Body of pancreas (tissue), 4 donors: ENCODE measurements around the gene ALDH1B1. TPM values are rescaled to one million over a fixed set of nuclear protein-coding genes. Genes with fewer than 3 reads are reported as not detected.

Experiments
- ATAC-seq: fragments of 150-250 bp; one replicate; pipeline ENCODE4 v1.9.1; 2016
- DNase-seq, 4 donors: peaks; one replicate each; pipeline ENCODE4 v3.0.0-alpha.2; 2019
- H3K27ac ChIP-seq, 4 donors: fragments of 200-600 bp; sonication (generic); 1 replicate in 3 of 4; 2 replicates in 1 of 4; pipeline versions ENCODE4 v1.5.1 to v1.6.1; 2016 to 2019; ENCODE audit warnings: mild to moderate bottlenecking in 1 of 4, mixed read lengths in 1 of 4, moderate library complexity in 1 of 4
- H3K27me3 ChIP-seq, 2 donors: fragments of 200-600 bp; sonication (generic); one replicate each; pipeline ENCODE4 v1.6.0; 2016; ENCODE audit warnings: mild to moderate bottlenecking in 1 of 2
- H3K36me3 ChIP-seq, 2 donors: fragments of 200-600 bp; sonication (generic); replicated peaks in 1 of 2; 2 replicates each; pipeline ENCODE4 v1.5.1; 2016; ENCODE audit warnings: low read depth in 2 of 2; ENCODE audit not compliant: insufficient read depth in 1 of 2
- H3K4me1 ChIP-seq: fragments of 200-600 bp; sonication (generic); one replicate; pipeline ENCODE4 v1.6.0; 2016
- H3K4me3 ChIP-seq, 2 donors: fragments of 200-600 bp; sonication (generic); 1 replicate in 1 of 2; 2 replicates in 1 of 2; pipeline ENCODE4 v1.5.1; 2016 to 2019
- H3K9me3 ChIP-seq, 3 donors: fragments of 200-600 bp; sonication (generic); 1 replicate in 2 of 3; 2 replicates in 1 of 3; pipeline ENCODE4 v1.5.1; 2016
- POLR2A ChIP-seq, 3 donors: fragments of 450-650 bp; IDR thresholded peaks; one replicate each; pipeline ENCODE4 v1.6.1; 2016; ENCODE audit warnings: antibody characterized with exemption in 3 of 3, mild to moderate bottlenecking in 2 of 3
- WGBS, 2 donors: methylation state at CpG; one replicate each; pipeline ENCODE4 v1.1.5; 2017; 5-methylcytosine and 5-hydroxymethylcytosine counted together
- intact Hi-C: fragments of 100-400 bp; cut with DNase I; formaldehyde crosslinking; loops from one replicate; pipeline ENCODE4 v1.15.1; 2023
- total RNA-seq, 2 donors: library from RNA; depleted of rRNA; stranded (reverse); fragments of >200 nt; gene quantifications; one replicate each; pipeline ENCODE4 v1.1.0, GENCODE V29; 2016
- TF ChIP-seq, protein P1 (sequence below), 7 experiments: fragments of 450-650 bp in 4 of 7; fragments of 200-600 bp in 3 of 7; sonication (generic) in 3 of 7; IDR thresholded peaks; one replicate each; pipeline ENCODE4 v1.5.1; 2016 to 2019; ENCODE audit warnings: antibody characterized with exemption in 7 of 7

Gene ALDH1B1
- total RNA-seq, 2 donors from 2014 or later = 11.7 to 17.5 TPM

DNA sequence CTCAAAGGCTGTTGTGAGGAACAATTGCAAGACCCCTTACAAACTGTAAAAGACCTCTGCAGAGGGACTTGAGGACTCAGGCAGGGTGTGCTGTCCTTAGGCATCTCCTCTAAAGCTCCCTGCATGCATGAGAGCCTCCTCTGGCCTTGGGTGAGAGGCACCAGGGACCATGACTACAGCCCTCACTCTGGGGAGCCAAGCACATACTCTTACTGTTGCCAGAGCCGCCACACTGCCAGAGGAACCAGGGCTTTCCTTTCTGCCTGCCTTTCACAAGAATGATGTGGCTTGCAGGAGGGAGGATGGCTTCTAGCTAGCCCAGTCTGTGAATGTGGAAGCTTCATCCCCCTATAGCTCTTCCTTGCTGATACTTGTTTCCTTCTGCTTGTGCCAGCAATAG, 25.9 kb downstream of the ALDH1B1 start:
- intact Hi-C loops = no loop called here
- Histone ChIP-seq H3K27ac (no peak overlapping the region), H3K27me3 (no peaks in the 10 kb centered on the region), H3K36me3 (no peaks in the 10 kb centered on the region), H3K9me3 (no peaks in the 10 kb centered on the region), H3K4me3 (no peak overlapping the region), H3K4me1 (no peaks in the 10 kb centered on the region)
- no peak for DNase-seq
- no peak for ATAC-seq
- TF ChIP-seq, protein P1, sequence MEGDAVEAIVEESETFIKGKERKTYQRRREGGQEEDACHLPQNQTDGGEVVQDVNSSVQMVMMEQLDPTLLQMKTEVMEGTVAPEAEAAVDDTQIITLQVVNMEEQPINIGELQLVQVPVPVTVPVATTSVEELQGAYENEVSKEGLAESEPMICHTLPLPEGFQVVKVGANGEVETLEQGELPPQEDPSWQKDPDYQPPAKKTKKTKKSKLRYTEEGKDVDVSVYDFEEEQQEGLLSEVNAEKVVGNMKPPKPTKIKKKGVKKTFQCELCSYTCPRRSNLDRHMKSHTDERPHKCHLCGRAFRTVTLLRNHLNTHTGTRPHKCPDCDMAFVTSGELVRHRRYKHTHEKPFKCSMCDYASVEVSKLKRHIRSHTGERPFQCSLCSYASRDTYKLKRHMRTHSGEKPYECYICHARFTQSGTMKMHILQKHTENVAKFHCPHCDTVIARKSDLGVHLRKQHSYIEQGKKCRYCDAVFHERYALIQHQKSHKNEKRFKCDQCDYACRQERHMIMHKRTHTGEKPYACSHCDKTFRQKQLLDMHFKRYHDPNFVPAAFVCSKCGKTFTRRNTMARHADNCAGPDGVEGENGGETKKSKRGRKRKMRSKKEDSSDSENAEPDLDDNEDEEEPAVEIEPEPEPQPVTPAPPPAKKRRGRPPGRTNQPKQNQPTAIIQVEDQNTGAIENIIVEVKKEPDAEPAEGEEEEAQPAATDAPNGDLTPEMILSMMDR (IDR thresholded peaks at IDR 0.05) = no peak
- TF ChIP-seq POLR2A (IDR thresholded peaks at IDR 0.05) = no peak
- 90 to 95% methylated on average over 1 of the region's 1 CpG for WGBS, 2 donors

DNA sequence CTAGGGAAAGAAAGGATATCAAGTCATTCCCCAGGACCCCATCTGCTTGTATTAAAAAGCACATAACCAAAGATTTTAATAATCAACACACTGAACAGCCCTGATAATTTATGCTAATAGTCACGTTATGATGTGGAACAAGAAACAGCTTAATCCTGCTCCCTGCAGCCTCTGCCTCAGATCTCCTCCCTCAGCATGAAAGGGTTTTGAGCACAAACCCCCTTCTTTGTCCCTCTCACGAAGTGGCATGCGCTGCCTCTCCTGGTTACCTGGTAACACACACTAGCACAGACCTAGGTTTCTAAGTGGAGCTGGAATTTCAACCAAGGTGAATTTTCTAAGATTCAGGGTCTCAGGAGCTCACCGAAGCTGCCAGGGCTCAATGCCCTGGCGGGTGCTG, 26.7 kb downstream of the ALDH1B1 start:
- 51 to 64% methylated on average over 5 of the region's 5 CpGs for WGBS, 2 donors
- Histone ChIP-seq H3K27ac (no peak overlapping the region), H3K4me3 (no peak overlapping the region), H3K4me1 (peaks cover 5% of the 10 kb centered on the region), H3K36me3 (no peaks in the 10 kb centered on the region), H3K9me3 (no peaks in the 10 kb centered on the region), H3K27me3 (no peaks in the 10 kb centered on the region)
- ATAC-seq (no peak), DNase-seq (no peak)
- TF ChIP-seq, protein P1 (IDR thresholded peaks at IDR 0.05) = no peak
- TF ChIP-seq POLR2A (IDR thresholded peaks at IDR 0.05) = no peak
- intact Hi-C loops = no loop called here

DNA sequence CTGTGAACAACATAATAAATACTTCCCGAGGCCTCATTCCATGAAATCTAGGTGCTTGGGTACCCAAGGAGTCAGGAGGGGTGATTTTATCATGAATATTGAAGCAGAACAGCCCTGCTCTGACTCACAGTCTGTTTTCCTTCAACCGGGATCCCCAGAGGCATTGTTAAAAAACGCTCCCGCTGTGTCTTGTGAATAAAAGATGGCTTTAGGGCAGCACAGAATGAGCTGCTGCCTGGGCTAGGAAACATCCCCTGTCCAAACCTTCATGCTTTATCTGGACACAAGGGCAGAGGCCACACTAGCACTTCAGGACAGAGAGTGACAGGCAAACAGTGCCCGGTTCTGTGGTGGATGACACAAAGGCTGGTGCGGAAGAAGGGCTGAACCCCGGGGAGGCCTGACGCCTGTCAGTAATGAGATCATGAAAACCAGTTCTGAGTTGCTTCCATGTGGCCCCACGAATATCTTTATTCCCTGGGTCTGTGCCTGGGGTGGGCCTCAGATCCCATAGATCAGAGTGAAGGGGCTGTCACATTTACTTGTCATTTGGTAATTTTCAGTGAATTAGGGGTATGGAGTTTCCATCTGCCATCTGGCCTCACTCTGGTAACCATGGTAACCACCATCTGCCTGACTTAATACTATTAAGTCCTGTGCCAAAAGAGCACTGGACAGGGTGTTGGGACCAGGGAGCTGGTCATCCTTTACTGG, 29.2 kb downstream of the ALDH1B1 start:
- no peak for DNase-seq
- Histone ChIP-seq H3K27me3 (no peaks in the 10 kb centered on the region), H3K9me3 (no peaks in the 10 kb centered on the region), H3K27ac (no peak overlapping the region), H3K4me1 (peaks cover 9% of the 10 kb centered on the region), H3K36me3 (no peaks in the 10 kb centered on the region), H3K4me3 (no peak overlapping the region)
- TF ChIP-seq, protein P1 (IDR thresholded peaks at IDR 0.05) = no peak
- no peak for TF ChIP-seq POLR2A (IDR thresholded peaks at IDR 0.05)
- 75 to 76% methylated on average over 9 of the region's 9 CpGs for WGBS, 2 donors
- intact Hi-C loops = no loop called here
- ATAC-seq = no peak

DNA sequence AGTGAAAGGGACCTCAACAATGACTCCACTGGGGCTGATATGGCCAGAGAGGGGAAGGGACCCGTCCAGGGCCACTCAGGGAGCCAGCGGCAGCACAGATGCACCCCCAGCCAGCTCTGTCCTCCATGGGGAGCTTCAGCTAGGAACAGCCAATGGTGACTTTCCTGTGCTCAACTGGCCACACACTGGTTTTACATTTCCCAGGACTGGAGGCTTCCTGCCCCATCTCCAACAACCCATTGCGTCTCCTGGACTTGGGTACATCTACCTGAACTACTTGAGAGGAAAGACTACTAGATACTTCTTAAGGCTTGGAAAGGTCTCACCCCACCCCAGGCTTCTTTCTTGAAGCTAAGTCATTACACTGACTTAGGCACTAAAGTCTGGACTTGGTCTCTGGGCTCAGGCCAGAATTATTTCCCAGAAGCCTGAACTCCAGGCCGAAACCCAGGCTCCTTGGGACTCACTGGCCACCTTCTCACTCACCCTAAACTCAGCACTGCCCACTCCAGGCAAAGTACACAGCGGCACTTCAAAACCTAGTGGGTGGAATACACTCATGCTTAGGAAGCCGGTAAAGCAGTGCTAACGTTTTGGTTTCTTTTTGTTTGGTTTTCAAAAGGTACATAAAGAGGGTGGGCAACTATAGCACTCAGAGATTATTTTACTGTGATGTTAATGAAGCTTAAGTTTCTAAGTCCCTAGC, 30.2 kb downstream of the ALDH1B1 start:
- Histone ChIP-seq H3K9me3 (no peaks in the 10 kb centered on the region), H3K27me3 (no peaks in the 10 kb centered on the region), H3K36me3 (no peaks in the 10 kb centered on the region), H3K4me1 (peaks cover 9% of the 10 kb centered on the region), H3K27ac (no peak overlapping the region), H3K4me3 (no peak overlapping the region)
- ATAC-seq (no peak), DNase-seq (no peak)
- TF ChIP-seq, protein P1 (IDR thresholded peaks at IDR 0.05) = no peak
- no peak for TF ChIP-seq POLR2A (IDR thresholded peaks at IDR 0.05)
- WGBS, 2 donors = 75 to 81% methylated on average over 7 of the region's 7 CpGs
- intact Hi-C loops = no loop called here
